ENCODE results near the gene NOCT. TPM values are rescaled to one million over a fixed set of nuclear protein-coding genes. Genes with fewer than 3 reads are reported as not detected.

NOCT gene
- total and polyA plus RNA-seq, 2 experiments from 2014 or later = 16.0 to 76.6 TPM

GRCh38 chr4:139018971-139019758, 3.6 kb downstream of the NOCT start:
- peaks cover 39% of the 10 kb centered on the region for H4K20me1 ChIP-seq (replicated peaks; ENCODE audit: insufficient read depth)
- TF ChIP-seq, protein P1, sequence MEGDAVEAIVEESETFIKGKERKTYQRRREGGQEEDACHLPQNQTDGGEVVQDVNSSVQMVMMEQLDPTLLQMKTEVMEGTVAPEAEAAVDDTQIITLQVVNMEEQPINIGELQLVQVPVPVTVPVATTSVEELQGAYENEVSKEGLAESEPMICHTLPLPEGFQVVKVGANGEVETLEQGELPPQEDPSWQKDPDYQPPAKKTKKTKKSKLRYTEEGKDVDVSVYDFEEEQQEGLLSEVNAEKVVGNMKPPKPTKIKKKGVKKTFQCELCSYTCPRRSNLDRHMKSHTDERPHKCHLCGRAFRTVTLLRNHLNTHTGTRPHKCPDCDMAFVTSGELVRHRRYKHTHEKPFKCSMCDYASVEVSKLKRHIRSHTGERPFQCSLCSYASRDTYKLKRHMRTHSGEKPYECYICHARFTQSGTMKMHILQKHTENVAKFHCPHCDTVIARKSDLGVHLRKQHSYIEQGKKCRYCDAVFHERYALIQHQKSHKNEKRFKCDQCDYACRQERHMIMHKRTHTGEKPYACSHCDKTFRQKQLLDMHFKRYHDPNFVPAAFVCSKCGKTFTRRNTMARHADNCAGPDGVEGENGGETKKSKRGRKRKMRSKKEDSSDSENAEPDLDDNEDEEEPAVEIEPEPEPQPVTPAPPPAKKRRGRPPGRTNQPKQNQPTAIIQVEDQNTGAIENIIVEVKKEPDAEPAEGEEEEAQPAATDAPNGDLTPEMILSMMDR (conservative IDR thresholded peaks at IDR 0.05; ENCODE audit: low read depth in 2 of 2) = peak; percentile 12 to 44; a peak in 2 of 4 replicates
- TF ChIP-seq, protein P2, sequence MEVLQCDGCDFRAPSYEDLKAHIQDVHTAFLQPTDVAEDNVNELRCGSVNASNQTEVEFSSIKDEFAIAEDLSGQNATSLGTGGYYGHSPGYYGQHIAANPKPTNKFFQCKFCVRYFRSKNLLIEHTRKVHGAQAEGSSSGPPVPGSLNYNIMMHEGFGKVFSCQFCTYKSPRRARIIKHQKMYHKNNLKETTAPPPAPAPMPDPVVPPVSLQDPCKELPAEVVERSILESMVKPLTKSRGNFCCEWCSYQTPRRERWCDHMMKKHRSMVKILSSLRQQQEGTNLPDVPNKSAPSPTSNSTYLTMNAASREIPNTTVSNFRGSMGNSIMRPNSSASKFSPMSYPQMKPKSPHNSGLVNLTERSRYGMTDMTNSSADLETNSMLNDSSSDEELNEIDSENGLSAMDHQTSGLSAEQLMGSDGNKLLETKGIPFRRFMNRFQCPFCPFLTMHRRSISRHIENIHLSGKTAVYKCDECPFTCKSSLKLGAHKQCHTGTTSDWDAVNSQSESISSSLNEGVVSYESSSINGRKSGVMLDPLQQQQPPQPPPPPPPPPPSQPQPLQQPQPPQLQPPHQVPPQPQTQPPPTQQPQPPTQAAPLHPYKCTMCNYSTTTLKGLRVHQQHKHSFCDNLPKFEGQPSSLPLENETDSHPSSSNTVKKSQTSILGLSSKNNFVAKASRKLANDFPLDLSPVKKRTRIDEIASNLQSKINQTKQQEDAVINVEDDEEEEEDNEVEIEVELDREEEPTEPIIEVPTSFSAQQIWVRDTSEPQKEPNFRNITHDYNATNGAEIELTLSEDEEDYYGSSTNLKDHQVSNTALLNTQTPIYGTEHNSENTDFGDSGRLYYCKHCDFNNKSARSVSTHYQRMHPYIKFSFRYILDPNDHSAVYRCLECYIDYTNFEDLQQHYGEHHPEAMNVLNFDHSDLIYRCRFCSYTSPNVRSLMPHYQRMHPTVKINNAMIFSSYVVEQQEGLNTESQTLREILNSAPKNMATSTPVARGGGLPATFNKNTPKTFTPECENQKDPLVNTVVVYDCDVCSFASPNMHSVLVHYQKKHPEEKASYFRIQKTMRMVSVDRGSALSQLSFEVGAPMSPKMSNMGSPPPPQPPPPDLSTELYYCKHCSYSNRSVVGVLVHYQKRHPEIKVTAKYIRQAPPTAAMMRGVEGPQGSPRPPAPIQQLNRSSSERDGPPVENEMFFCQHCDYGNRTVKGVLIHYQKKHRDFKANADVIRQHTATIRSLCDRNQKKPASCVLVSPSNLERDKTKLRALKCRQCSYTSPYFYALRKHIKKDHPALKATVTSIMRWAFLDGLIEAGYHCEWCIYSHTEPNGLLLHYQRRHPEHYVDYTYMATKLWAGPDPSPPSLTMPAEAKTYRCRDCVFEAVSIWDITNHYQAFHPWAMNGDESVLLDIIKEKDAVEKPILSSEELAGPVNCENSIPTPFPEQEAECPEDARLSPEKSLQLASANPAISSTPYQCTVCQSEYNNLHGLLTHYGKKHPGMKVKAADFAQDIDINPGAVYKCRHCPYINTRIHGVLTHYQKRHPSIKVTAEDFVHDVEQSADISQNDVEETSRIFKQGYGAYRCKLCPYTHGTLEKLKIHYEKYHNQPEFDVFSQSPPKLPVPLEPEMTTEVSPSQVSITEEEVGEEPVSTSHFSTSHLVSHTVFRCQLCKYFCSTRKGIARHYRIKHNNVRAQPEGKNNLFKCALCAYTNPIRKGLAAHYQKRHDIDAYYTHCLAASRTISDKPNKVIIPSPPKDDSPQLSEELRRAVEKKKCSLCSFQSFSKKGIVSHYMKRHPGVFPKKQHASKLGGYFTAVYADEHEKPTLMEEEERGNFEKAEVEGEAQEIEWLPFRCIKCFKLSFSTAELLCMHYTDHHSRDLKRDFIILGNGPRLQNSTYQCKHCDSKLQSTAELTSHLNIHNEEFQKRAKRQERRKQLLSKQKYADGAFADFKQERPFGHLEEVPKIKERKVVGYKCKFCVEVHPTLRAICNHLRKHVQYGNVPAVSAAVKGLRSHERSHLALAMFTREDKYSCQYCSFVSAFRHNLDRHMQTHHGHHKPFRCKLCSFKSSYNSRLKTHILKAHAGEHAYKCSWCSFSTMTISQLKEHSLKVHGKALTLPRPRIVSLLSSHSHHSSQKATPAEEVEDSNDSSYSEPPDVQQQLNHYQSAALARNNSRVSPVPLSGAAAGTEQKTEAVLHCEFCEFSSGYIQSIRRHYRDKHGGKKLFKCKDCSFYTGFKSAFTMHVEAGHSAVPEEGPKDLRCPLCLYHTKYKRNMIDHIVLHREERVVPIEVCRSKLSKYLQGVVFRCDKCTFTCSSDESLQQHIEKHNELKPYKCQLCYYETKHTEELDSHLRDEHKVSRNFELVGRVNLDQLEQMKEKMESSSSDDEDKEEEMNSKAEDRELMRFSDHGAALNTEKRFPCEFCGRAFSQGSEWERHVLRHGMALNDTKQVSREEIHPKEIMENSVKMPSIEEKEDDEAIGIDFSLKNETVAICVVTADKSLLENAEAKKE (CRISPR knock-in tag; IDR thresholded peaks at IDR 0.05) = no peak

More at GRCh38 chr4:139018971-139019758, 3.6 kb downstream of the NOCT start:
- Mint-ChIP-seq H3K4me3 (peak overlapping the region; percentile 48), H3K27me3 (ENCODE audit: insufficient read depth, low read depth, poor library complexity) (peaks cover 3% of the 10 kb centered on the region), H3K9me3 (no peaks in the 10 kb centered on the region; the same call in 2 of the 3 replicates), H3K27ac (no peak overlapping the region), H3K36me3 (ENCODE audit: low read depth) (peaks cover 29% of the 10 kb centered on the region), H3K4me1 (peaks cover 59% of the 10 kb centered on the region)
- H3K36me3 ChIP-seq (ENCODE audit: insufficient read depth) = no peaks in the 10 kb centered on the region
- no peak for DNase-seq (ENCODE audit: low spot score)
- no peak overlapping the region for H2AFZ ChIP-seq
- H3K4me2 ChIP-seq = peak overlapping the region; percentile 83
- ATAC-seq = no peak
- H3K4me3 ChIP-seq = peak overlapping the region; percentile 77
- H3K27me3 ChIP-seq (ENCODE audit: insufficient read depth) = no peaks in the 10 kb centered on the region
- peaks cover 24% of the 10 kb centered on the region for H3F3A ChIP-seq (replicated peaks; ENCODE audit: low read depth)
- peaks cover 80% of the 10 kb centered on the region for H3K79me2 ChIP-seq (replicated peaks; ENCODE audit: insufficient read depth)
- no peaks in the 10 kb centered on the region for H3K9me2 ChIP-seq (ENCODE audit: insufficient read depth)
- H3K4me1 ChIP-seq (ENCODE audit: insufficient read depth) = peaks cover 68% of the 10 kb centered on the region
- peak overlapping the region; percentile 94 for H3K27ac ChIP-seq (ENCODE audit: low read depth)
